GM18858 (cell line): ENCODE data around the gene NNT.
"Not testable (repeated sequence)": the region's sequence is repeated elsewhere in the genome, so short reads cannot be mapped to it uniquely, and the experiment has no call there.

ENCODE experiments used
- ATAC-seq: cut with Tn5 transposase; IDR thresholded peaks from one replicate; pipeline ENCODE4 v1.9.1; 2021; ENCODE audit not compliant: unreplicated experiment

Gene NNT

DNA sequence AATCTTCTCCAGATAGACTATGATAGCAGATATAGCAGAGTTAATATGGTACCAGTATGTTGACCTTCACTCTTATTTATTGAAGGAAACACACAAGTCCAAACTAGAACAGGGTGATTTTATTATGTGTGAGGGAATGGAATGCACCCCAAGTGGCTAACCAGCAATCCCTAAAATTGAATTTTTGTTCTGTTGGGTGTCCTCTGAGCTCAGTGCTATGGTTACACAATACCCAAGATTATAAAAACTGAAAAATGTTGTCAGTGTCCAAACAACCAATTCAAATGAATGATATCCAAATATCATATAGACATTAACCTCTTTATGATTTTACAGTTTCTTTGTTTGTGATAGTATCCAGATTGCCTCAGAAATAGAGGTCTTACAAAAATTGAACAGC lies 60.9 kb downstream of the NNT start:
- ATAC-seq, result no peak

DNA sequence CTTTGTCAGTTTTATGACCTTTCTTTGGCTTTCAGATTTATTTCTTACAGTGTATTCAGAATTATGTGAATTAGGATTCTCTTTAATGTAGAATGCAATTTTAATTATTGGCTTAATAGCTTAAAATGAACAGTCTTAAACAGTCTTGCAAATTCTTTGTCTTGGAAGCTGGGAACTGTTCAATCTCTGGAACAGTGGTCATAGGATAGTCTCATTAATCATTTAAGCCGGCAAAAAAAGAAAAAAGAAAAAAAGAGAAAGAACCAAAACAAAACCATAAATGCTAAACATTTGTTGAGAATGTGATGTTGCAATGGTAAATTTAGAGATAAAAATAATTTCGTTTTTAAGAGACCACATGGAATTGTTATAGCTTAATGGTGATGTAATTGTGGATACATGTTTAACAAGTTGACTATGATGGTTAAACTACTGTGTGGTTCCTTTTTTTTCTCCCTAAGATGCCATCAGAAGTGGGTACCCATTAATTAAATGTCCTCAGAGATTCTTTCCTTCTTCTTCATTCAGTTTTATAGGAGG lies 61.6 kb downstream of the NNT start:
- no peak for ATAC-seq

DNA sequence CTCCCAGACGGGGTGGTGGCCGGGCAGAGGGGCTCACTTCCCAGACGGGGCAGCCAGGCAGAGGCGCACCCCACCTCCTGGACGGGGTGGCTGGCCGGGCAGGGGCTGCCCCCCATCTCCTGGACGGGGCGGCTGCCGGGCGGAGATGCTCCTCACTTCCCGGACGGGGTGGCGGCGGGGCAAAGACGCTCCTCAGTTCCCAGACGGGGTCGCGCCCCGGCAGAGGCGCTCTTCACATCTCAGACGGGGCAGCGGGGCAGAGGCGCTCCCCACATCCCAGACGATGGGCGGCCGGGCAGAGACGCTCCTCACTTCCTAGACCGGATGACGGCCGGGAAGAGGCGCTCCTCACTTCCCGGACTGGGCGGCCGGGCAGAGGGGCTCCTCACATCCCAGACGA lies 62.8 kb downstream of the NNT start:
- not testable (repeated sequence) for ATAC-seq

DNA sequence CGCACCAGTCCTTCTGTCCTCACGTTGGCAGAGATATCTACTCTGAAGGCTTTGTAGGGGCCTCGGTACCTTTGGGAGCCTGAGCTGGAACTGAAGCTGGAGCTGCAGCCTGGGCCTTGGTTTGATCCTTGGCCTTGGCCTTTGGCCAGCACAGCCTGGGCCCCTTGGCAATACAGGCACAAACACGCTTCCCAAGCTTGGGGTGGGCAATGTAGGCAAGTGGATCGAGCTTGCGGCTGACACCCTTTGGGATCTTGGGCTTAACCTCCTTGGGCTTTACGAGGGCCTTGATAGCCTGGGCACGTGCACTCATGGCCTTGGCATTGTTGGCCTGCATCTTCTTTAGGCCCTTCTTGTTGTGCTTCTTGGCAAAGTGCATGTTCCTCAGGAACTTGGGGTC lies 63.7 kb downstream of the NNT start:
- not testable (repeated sequence) for ATAC-seq

DNA sequence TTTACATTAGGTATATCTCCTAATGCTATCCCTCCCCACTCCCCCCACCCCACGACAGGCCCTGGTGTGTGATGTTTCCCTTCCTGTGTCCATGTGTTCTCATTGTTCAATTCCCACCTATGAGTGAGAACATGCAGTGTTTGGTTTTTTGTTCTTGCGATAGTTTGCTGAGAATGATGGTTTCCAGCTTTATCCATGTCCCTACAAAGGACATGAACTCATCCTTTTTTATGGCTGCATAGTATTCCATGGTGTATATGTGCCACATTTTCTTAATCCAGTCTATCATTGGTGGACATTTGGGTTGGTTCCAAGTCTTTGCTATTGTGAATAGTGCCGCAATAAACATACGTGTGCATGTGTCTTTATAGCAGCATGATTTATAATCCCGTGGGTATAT lies 64.4 kb downstream of the NNT start:
- not testable (repeated sequence) for ATAC-seq

DNA sequence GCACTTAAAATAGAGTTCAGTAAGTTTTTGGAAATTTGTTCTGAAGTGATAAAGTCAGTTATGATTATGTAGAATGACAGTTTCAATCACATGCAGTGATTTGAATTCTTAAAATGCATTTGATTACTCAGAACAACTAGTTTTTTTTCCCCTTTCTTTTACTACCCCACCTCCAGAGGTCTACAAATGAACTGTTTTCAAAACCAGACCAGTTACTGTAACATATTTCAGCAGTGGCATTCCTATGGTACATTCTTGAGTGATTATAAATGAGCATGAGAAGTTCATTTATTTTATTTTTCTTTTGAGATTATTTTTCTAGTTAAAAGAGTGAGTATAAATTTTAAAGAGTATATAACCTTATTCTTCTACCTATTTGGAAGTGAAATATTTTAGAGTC lies 71.6 kb downstream of the NNT start:
- ATAC-seq, result no peak

DNA sequence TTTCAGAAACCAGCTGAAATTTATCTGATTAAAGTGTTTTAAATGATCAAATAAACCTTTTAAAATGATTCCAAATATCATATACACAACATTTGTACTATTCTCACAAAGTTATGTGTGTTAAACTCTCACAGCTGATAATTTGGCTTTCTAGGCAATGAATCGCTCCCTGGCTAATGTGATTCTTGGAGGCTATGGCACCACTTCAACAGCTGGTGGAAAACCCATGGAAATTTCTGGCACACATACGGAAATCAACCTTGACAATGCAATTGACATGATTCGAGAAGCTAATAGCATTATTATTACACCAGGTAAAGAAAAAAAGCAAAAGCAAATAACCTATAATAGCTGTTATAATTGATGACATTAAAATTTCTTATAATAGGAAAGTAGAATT lies 72.4 kb downstream of the NNT start:
- ATAC-seq, result no peak

DNA sequence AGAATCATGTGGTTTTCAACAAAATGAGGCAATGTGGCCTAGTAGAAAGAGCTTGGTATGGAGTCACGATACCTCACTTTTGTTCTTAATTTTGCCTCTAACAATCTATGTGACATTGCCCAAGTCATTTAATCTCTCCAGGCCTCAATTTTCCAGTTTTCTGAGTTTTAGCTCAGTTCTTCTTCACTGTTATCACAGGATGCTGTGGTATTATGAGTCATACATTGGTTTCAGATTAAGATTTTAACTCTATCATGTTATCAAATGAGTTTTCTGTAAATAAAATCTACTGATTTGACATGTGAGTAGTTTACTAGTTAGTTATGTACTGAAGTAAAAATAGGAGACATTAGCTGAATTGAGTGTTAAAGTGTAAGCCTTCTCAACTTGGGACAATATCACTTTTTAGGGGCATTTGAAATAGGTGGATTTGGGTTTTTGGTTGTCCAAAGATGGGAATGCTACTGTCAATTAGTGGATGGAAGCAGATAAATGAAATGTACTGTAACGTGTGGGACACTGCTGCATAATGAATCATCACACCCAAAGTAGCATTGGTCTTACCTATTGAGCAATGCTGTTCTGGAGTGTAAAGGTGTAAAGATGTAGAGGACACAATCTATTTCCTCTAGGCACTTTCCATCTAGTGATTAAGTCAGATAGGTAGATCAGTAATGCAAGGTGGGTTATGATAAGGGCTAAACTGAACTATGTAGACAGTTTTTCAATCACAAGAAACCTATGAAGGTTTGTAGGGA lies 73.3 kb downstream of the NNT start:
- no peak for ATAC-seq

DNA sequence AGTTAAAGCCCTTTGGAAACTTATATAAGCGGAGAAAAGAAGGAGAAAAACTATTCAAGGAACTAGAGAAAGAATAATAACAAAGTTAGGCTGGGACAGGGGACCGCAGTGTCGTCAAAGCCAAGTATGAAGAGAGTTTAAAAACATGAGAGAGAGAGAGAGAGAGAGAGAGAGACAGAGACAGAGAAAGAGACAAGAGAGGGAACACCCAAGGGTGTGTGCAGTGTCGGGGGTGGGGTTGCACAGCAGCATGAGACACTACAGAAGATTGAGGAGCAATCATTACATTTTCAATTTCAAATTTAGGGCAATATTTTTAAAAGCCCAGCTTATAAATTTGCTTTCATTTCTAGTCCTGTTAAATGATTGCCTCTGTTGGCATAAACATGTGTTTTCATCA lies 74.3 kb downstream of the NNT start:
- ATAC-seq, result no peak

DNA sequence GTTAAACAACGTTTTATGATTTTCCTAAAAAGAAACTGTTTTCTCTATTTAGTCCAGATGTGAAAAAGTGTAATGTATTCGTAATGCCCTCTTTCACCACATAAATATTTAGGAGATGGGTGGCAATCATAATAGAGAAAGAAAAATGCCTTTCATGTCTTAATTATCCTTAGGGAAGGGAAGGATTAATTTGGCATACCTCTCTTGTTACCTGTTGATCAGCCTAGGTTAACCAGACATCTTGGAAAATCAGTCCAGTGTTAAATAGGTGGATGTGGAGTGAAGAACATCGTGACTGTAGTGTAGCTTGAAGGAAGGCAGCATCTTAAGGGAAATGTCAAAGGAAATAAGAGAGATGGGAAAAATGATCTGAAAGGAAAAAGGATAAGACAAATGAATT lies 76.2 kb downstream of the NNT start:
- ATAC-seq, result no peak

DNA sequence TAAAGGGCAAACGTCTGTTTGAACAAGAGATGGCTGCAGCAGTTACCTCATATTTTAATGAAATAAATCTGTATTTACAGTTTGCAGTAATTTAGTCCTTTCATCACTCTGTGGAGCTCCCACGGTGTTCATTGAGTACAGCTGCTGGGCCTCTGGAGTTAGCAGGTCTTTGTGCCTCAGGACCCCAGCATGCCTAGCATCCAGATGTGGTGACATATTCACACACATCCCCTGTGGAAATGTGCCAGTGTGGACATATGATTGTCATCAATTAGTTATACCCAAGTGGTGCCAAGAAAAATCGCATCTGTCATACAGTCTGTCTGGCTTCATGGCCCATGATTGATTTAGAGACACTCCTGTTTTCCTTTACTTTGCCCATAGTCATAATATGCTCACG lies 77.3 kb downstream of the NNT start:
- ATAC-seq, result no peak

DNA sequence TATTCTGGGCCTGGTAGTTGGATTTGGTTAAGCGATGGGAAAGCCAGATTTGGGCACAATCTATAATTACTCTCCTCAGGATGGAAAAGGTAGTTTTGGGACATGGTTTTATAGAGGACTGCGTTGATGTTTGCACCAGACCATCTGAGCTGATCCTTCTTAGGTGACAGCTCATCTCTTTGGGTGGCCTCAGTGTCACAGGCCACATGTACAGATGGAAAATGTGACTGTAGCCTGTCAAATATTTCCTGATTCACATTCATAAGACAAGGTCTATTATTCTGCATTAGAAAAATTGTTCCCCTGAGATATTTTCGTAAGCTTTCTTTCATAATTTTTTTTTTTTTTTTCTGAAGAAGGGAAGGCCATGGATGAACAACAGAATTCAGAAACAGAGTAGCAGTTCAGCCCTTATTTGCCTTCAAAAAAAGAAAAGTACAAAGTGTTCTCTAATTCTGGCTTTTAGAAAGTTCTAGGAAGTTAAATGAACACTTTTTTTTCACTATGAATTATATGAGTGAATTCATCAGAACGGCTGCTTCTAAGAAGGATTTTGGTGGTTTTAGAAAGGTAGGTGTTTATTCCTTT lies 81.0 kb downstream of the NNT start:
- no peak for ATAC-seq

DNA sequence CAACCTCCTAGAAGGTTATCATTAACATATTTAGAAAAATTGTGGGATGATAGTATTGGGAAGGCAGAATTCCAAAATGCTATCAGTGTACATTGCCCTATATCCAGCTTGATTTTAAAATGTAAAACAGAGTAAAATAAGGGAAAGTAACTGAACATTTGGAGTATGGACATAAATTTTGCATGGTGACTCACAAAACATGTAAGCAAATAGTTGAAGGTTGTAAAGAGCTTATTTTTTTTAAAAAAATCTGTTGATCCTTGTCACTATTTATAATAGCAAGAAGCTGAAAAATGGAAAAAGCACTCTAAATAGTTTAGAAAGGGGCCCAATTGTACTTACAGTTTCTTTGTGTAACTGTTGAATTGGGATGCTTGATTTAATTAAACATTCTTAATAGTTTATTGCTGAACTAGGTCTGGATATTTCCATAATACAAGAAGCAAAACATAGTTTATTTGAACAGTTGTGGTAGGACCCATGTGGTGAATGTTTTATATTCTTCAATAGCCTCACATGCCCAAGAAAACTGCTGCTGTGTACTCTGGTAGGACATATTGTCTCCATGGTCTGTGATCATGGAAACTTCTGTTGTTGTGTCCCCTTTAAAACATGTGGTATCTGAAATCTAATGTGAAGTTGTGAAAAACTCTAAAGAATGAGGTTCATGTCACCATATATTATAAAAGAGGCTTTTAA lies 82.4 kb downstream of the NNT start:
- no peak for ATAC-seq

DNA sequence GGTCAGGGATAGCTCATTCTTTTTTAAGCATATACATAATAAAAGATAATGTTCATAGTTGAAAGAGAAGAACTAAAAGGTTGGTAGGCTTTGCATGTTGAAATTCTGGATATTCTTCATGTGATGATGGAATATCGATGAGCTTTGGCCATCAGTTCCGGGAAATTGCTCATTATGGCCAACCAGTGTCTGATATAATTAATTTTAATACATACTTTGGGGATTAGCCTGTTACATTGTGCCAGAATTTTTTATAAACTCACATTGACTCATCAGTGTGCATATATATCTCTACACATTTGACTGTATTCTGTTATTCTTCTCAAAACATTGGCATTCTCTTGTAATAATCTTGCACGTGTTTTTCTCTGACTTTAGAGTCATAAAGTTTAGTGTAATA lies 84.3 kb downstream of the NNT start:
- ATAC-seq, result no peak

DNA sequence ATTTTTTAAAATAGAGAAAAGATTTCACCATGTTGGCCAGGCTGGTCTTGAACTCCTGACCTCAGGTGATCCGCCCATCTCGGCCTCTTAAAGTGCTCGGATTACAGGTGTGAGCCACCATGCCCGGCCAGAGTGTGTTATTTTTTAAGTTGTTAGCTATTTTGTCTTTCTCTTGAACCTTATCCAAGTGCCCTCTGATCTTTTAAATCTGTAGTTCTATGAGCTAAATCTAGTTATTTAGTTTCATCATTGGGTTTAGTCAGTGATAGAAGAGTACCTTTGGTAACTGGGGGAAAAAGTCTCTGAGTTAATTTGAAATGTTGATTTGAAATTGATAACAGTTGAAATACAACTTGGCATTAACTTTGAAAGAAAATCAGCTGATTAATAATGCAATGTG lies 88.3 kb downstream of the NNT start:
- ATAC-seq, result no peak

DNA sequence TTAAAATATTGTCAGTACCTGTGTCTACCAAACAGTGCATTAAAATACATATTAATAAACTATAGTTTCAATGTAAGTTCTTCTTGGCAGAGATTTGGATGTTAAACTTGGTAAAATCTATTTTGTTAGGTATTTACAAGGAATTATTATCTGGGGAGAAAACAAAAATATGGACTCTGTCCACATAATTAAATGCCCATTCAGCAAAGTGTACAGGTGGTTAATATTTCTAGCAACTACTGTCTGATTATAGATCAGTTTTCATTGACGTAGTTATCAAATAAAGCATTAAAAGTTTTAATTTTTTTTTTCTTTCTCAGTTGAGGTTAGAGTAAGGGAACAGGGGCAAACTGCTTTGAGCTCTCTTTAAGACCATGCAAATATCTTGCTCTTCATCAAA lies 88.9 kb downstream of the NNT start:
- ATAC-seq, result no peak

DNA sequence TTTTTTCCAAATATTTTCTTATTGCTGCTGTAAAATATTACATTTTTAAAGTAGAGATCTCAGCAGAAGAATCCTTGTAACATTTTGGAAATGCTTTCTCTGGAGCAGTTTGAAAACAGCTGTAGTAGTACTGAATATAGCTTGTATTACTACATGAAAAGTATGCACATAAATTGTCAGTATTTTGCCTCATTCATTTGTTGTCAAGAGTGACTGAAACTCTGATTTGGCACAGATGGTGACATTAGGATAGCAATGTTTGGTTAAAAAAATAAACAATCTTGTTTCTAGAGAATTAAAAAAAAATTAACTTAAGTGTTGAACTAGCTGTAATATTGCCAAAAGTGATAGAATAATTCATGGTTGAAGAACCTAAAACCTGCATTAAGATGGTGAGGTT lies 90.4 kb downstream of the NNT start:
- no peak for ATAC-seq

DNA sequence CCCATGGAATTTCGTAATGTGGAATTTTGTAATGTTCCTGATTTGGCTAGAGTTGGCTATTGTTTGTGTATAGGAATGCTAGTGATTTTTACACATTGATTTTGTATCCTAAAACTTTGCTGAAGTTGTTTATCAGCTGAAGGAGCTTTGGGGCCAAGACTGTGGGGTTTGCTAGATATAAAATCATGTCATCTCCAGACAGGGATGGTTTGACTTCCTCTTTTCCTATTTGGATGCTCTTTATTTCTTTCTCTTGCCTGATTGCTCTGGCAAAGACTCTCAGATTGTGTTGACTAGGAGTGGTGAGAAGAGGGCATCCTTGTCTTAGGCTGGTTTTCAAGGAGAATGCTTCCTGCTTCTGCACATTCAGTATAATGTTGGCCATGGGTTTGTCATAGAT lies 91.0 kb downstream of the NNT start:
- no peak for ATAC-seq

DNA sequence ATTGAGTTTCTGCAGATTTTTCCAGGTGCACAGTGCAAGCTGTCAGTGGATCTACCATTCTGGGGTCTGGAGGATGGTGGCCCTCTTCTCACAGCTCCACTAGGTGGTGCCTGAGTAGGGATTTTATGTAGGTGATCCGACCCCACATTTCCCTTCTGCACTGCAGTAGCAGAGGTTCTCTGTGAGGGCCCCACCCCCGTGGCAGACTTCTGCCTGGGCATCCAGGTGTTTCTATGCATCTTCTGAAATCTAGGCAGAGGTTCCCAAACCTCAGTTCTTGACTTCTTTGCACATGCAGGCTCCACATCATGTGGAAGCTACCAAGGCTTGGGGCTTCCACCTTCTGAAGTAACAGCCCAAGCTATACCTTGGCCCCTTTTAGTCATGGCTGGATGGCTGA lies 93.5 kb downstream of the NNT start:
- ATAC-seq, result not testable (repeated sequence)

DNA sequence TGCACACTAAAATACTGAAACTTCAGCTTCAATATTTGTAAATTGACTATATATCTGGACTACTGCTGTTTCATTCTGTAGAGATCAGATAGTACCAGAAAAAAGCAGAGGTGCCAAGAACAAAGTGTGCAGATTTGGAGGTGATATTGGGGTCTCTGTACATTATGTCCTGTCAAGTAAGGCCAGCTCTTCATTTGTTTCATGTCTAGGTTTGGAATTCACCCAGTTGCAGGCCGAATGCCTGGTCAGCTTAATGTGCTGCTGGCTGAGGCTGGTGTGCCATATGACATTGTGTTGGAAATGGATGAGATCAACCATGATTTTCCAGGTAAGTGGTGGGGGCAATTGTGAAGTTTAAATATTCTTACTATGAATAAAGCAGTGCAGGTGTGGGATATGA lies 96.9 kb downstream of the NNT start:
- no peak for ATAC-seq

DNA sequence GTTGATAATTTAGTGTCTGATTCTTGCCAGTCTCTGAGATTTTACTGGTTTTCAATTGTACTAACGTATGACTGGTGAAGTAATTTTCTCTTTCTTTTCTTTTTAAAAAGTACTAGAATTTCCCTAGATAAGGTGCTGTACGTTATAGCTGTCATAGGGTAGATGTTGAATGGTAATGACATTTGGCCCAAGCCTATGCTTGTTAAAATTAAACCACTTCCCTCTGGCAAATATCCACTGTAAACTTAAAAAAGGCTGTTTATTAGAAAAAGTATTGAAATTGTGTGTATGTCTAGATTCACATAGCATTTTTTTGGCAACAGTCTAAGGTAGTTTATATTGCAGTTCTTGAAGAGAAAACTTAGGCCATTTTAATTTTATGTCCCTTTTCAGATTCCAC lies 97.6 kb downstream of the NNT start:
- no peak for ATAC-seq

DNA sequence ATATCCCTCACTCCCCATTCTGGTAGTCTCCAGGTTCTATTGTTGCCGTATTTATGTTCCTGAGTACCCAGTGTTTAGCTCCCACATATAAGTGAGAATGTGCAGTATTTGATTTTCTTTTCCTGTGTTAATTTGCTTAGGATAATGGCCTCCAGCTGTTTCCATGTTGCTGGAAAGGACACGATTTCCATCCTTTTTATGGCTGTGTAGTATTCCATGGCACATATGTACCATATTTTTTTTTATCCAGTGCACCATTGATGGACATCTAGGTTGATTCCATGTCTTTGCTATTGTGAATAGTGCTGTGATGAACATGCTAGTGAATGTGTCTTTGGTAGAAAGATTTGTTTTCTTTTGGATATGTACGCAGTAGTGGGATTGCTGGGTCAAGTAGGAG lies 98.2 kb downstream of the NNT start:
- no peak for ATAC-seq
